Subcutaneous abdominal adipose tissue (tissue), 5 donors: Measurements from ENCODE around the gene IL4R.

ENCODE experiments used
- H3K27ac ChIP-seq: one replicate; pipeline ENCODE4 v1.7.0; 2013; ENCODE audit warnings: low read depth, mild to moderate bottlenecking, inconsistent platforms, low read length, moderate library complexity
- H3K27me3 ChIP-seq, 5 donors: one replicate each; pipeline ENCODE4 v1.7.0; 2013; ENCODE audit warnings: low read length in 5 of 5, inconsistent platforms in 1 of 5; ENCODE audit not compliant: control insufficient read depth in 5 of 5, insufficient read depth in 4 of 5
- H3K36me3 ChIP-seq, 5 donors: one replicate each; pipeline ENCODE4 v1.7.0; 2013; ENCODE audit warnings: low read length in 5 of 5; ENCODE audit not compliant: control insufficient read depth in 5 of 5, insufficient read depth in 5 of 5
- H3K4me1 ChIP-seq, 5 donors: one replicate each; pipeline ENCODE4 v1.7.0; 2013; ENCODE audit warnings: low read length in 5 of 5, mild to moderate bottlenecking in 3 of 5, moderate library complexity in 1 of 5; ENCODE audit not compliant: control insufficient read depth in 5 of 5, insufficient read depth in 5 of 5
- H3K4me3 ChIP-seq, 5 donors: one replicate each; pipeline ENCODE4 v1.7.0; 2013; ENCODE audit warnings: low read length in 5 of 5, low read depth in 1 of 5
- H3K9ac ChIP-seq, 5 donors: one replicate each; pipeline ENCODE4 v1.7.0; 2013; ENCODE audit warnings: low read length in 5 of 5, mild to moderate bottlenecking in 4 of 5, moderate library complexity in 3 of 5
- H3K9me3 ChIP-seq, 5 donors: one replicate each; pipeline ENCODE4 v1.7.0; 2013; ENCODE audit warnings: low read length in 5 of 5; ENCODE audit not compliant: control insufficient read depth in 5 of 5
- donor health status: healthy.
- donor health status: healthy.
- donor health status: healthy.
- donor health status: healthy.
- donor health status: healthy.

IL4R gene

GRCh38 chr16:27369806-27370205, 56.0 kb downstream of the IL4R start:
- Histone ChIP-seq H3K9ac (no peak overlapping the region), H3K36me3 (no peaks in the 10 kb centered on the region), H3K4me3 (no peak overlapping the region), H3K9me3 (peaks cover 0 to 4% (median 0%) of the 10 kb centered on the region in 5 donors), H3K27me3 (peaks cover 0 to 7% (median 2%) of the 10 kb centered on the region in 5 donors), H3K27ac (no peak overlapping the region), H3K4me1 (peaks cover 5 to 21% (median 8%) of the 10 kb centered on the region in 5 donors)

- no peak overlapping the region for H3K27ac ChIP-seq
- H3K9ac ChIP-seq: no peak overlapping the region
- peaks cover 7 to 25% (median 12%) of the 10 kb centered on the region in 5 donors for H3K4me1 ChIP-seq
- H3K4me3 ChIP-seq: no peak overlapping the region
- H3K27me3 ChIP-seq: peaks cover 0 to 7% (median 2%) of the 10 kb centered on the region in 5 donors
- peaks cover 0 to 4% (median 0%) of the 10 kb centered on the region in 5 donors for H3K9me3 ChIP-seq
- H3K36me3 ChIP-seq: no peaks in the 10 kb centered on the region
Observed at GRCh38 chr16:27370318-27370717, 56.5 kb downstream of the IL4R start.

GRCh38 chr16:27373312-27373711, 59.5 kb downstream of the IL4R start:
- H3K9ac ChIP-seq: no peak overlapping the region
- no peaks in the 10 kb centered on the region for H3K36me3 ChIP-seq
- H3K27ac ChIP-seq: no peak overlapping the region
- H3K27me3 ChIP-seq: peaks cover 0 to 5% (median 0%) of the 10 kb centered on the region in 5 donors
- H3K4me1 ChIP-seq: peaks cover 0 to 14% (median 6%) of the 10 kb centered on the region in 5 donors
- H3K4me3 ChIP-seq: no peak overlapping the region
- H3K9me3 ChIP-seq: peaks cover 0 to 4% (median 0%) of the 10 kb centered on the region in 5 donors

GRCh38 chr16:27374221-27374803, 60.5 kb downstream of the IL4R start:
- H3K27me3 ChIP-seq: peaks cover 0 to 5% (median 0%) of the 10 kb centered on the region in 5 donors
- no peaks in the 10 kb centered on the region for H3K36me3 ChIP-seq
- no peak overlapping the region for H3K9ac ChIP-seq
- no peak overlapping the region for H3K4me3 ChIP-seq
- H3K27ac ChIP-seq: no peak overlapping the region
- peaks cover 0 to 14% (median 6%) of the 10 kb centered on the region in 5 donors for H3K4me1 ChIP-seq
- peaks cover 0 to 4% (median 0%) of the 10 kb centered on the region in 5 donors for H3K9me3 ChIP-seq

- Histone ChIP-seq H3K9ac (no peak overlapping the region), H3K4me3 (peak overlapping the region in 3 of 5 donors; percentile 17 to 26 (median 24))
Observed at GRCh38 chr16:27374804-27375425, 61.1 kb downstream of the IL4R start.

GRCh38 chr16:27377666-27378485, 64.1 kb downstream of the IL4R start:
- peaks cover 0 to 7% (median 6%) of the 10 kb centered on the region in 5 donors for H3K4me1 ChIP-seq
- no peak overlapping the region for H3K27ac ChIP-seq

More at GRCh38 chr16:27374804-27375425, 61.1 kb downstream of the IL4R start:
- Histone ChIP-seq H3K9me3 (peaks cover 0 to 4% (median 0%) of the 10 kb centered on the region in 5 donors), H3K27me3 (peaks cover 0 to 5% (median 0%) of the 10 kb centered on the region in 5 donors), H3K36me3 (no peaks in the 10 kb centered on the region), H3K27ac (no peak overlapping the region), H3K4me1 (peaks cover 0 to 14% (median 6%) of the 10 kb centered on the region in 5 donors)

GRCh38 chr16:27378871-27379481, 65.2 kb downstream of the IL4R start:
- H3K4me3 ChIP-seq: no peak overlapping the region
- peaks cover 0 to 9% (median 0%) of the 10 kb centered on the region in 5 donors for H3K27me3 ChIP-seq
- H3K36me3 ChIP-seq: no peaks in the 10 kb centered on the region
- H3K27ac ChIP-seq: no peak overlapping the region
- peaks cover 0 to 10% (median 6%) of the 10 kb centered on the region in 5 donors for H3K4me1 ChIP-seq
- H3K9me3 ChIP-seq: peaks cover 0 to 15% (median 5%) of the 10 kb centered on the region in 5 donors
- no peak overlapping the region for H3K9ac ChIP-seq

More at GRCh38 chr16:27377666-27378485, 64.1 kb downstream of the IL4R start:
- Histone ChIP-seq H3K27me3 (peaks cover 0 to 5% (median 0%) of the 10 kb centered on the region in 5 donors), H3K9me3 (peaks cover 0 to 10% (median 0%) of the 10 kb centered on the region in 5 donors), H3K36me3 (no peaks in the 10 kb centered on the region), H3K9ac (no peak overlapping the region), H3K4me3 (no peak overlapping the region)

GRCh38 chr16:27379919-27380318, 66.1 kb downstream of the IL4R start:
- Histone ChIP-seq H3K9me3 (peaks cover 0 to 23% (median 12%) of the 10 kb centered on the region in 5 donors), H3K9ac (no peak overlapping the region), H3K27ac (no peak overlapping the region), H3K27me3 (peaks cover 0 to 9% (median 0%) of the 10 kb centered on the region in 5 donors), H3K36me3 (no peaks in the 10 kb centered on the region), H3K4me3 (no peak overlapping the region), H3K4me1 (peaks cover 0 to 6% (median 4%) of the 10 kb centered on the region in 5 donors)

- H3K36me3 ChIP-seq: no peaks in the 10 kb centered on the region
- no peak overlapping the region for H3K9ac ChIP-seq
- no peak overlapping the region for H3K4me3 ChIP-seq
- H3K27ac ChIP-seq: no peak overlapping the region
- H3K9me3 ChIP-seq: peaks cover 0 to 34% (median 14%) of the 10 kb centered on the region in 5 donors
- H3K27me3 ChIP-seq: peaks cover 0 to 9% (median 0%) of the 10 kb centered on the region in 5 donors
- peaks cover 0 to 3% (median 0%) of the 10 kb centered on the region in 5 donors for H3K4me1 ChIP-seq
Observed at GRCh38 chr16:27381236-27381635, 67.5 kb downstream of the IL4R start.
